Myocyte (in vitro differentiated cells): ENCODE measurements around the gene EVI5L. TPM values are rescaled to one million over a fixed set of nuclear protein-coding genes. Genes with fewer than 3 reads are reported as not detected.

Experiments
- DNase-seq: peaks from one replicate; pipeline ENCODE4 v3.0.0-alpha.2; 2012; ENCODE audit warnings: low read depth
- total RNA-seq: library from RNA; depleted of rRNA; stranded (reverse); fragments of >200 nt; gene quantifications from 2 replicates; pipeline ENCODE4 v1.2.3, GENCODE V29; 2014

EVI5L gene
- total RNA-seq, 1 donor from 2014 or later: 25.4 TPM

DNA sequence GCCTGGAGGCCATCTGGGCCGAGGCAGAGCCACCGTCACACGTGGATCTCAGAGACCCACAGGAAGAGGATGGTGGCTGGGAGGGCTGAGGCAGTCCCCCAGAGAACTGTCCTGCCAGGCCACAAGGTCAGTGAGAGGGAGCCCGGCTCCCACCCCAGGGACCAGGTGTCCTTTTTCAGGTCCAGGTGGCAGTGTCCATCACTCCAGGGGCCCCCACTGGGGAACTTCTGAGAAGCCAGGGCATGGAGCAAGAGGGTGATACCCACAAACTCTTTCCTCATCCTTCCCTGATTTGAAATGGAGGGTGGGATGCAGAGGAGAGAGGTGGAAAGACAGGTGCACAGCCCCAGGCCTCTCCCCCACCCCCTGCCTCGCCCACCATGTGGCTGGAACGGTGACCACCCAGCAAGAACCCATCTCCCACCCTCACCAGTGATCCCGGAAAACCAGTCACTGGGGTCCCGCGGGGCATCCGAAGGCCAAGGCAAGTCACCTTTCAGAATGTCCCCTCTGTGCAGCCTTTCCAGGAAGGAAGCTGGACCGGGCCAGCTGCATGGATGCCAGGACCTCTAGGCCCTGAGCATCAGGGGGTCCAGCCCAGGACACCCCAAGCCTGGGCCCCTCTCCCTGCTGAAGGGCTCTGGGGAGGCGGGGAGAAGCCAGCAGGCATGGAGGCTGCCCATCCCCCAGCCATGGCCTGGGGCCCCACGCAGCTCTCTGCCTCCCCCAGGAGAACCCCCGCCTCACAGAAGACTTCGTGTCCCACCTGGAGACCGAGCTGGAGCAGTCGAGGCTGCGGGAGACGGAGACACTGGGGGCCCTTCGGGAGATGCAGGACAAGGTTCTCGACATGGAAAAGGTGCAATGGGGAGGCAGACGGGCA lies 30.1 kb downstream of the EVI5L start:
- DNase-seq: no peak

DNA sequence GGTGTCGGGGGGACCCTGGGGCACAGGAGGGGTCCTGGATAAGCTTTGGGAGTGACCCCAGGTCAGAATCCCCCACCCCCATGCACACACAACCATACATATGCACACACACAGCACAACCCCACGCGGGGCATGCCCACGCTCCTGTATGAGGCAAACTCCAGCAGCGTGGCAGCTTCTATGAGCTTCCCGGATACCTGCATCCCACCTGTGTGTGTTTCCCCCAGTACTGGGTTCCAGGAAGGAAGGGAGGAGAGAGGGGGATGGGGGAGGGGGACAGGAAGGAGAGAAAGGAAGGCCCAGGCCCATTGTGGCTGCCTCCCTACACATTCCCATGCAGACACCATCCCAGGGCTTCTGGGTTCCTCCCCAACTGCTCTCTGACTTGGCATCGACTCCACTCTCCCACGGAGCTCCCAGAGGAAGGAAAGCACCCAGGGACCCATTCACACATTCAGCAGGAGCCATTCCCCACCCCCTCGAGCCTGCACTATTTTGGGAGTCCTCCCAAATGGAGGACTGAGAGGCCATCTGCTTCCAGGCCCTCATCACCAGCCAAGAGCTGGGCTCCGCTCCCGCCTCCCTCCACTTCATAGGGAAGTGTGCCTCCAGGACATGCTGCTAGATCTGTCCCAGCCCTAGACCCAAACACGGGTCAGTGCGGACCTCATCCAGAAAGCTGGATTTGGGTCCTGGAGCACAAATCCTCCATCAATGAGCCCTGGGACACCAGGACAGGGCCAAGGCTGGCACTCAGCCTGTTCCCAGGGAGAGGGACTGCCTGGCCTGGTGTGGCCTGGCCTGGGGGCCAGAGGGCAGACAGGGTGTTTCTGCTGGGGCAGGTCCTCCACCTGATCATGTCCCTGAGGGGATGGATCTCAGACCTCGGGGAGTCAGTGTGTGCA lies 30.9 kb downstream of the EVI5L start:
- no peak for DNase-seq

DNA sequence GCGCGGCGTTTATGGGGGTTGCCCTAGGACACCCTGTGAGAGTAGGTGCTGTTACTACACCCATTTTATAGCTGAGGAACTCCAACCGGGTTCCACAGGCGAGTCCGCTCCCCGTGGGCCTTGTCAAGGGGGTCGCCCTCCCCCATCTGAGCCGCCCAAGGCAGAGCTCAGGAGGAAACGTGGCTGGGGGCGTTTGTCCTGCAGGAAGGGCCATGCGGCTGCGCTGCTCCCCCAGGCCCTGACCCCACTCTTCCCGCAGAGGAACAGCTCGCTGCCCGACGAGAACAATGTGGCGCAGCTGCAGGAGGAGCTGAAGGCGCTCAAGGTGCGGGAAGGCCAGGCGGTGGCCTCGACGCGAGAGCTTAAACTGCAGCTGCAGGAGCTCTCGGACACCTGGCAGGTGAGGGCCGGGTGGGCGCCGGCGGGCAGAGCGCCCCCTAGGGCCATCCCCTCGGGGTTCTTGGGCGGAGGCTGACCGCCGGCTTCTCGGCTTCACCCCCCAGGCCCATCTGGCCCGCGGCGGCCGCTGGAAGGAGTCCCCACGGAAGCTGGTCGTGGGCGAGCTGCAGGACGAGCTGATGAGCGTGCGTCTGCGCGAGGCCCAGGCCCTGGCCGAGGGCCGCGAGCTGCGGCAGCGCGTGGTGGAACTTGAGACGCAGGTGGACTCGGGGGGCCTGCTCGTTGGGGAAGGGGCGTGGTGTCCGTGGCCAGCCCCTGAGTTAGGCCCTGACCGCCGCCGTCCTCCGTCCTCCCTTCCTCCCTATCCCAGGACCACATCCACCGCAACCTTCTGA lies 31.8 kb downstream of the EVI5L start:
- DNase-seq: no peak

DNA sequence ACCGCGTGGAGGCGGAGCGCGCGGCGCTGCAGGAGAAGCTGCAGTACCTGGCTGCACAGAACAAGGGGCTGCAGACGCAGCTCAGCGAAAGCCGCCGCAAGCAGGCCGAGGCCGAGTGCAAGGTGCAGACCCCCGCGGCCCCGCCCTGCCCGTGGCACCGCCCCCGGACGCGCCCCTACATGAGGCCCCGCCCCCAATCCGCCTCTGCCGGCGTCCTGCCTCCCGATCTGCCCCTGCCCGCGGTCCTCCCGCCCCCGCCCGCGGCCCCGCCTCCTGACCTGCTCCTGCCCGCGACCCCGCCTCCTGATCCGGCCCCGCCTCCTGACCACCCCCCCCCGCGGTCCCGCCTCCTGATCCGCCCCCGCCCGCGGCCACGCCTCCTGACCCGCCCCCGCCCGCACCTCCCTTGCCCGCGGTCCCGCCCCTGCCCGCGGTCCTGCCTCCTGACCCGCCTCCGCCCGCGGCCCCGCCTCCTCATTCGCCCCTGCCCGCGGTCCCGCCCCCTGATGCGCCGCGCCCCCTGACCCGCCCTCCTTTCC lies 32.5 kb downstream of the EVI5L start:
- no peak for DNase-seq

DNA sequence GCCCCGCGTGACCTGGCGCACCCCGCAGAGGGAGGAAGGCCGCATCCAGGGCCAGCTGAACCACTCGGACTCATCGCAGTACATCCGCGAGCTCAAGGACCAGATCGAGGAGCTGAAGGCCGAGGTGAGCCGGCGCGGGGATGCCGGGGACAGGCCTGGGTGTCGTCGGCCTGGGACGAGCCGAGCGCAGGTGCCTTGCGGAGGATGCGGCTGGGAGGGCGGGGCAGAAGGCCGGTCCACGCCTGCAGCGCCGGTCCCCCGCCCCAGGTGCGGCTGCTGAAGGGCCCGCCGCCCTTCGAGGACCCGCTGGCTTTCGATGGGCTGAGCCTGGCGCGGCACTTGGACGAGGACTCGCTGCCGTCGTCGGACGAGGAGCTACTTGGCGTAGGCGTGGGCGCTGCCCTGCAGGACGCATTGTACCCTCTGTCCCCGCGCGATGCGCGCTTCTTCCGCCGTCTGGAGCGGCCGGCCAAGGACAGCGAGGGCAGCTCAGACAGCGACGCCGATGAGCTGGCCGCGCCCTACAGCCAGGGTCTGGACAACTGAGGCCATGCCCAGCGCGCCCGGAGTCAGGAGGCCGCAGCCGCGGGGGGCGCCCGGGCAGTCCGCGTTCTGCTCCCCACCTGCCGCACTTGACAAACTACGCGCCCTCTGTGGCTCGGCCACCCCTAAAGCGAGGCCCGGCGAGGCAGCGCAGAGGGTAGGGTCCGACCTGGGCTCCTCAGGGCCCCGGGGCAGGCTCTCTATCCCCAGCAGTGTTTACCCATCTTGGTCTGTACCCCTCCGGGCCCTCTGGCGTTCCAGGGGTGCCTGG lies 33.3 kb downstream of the EVI5L start:
- no peak for DNase-seq

DNA sequence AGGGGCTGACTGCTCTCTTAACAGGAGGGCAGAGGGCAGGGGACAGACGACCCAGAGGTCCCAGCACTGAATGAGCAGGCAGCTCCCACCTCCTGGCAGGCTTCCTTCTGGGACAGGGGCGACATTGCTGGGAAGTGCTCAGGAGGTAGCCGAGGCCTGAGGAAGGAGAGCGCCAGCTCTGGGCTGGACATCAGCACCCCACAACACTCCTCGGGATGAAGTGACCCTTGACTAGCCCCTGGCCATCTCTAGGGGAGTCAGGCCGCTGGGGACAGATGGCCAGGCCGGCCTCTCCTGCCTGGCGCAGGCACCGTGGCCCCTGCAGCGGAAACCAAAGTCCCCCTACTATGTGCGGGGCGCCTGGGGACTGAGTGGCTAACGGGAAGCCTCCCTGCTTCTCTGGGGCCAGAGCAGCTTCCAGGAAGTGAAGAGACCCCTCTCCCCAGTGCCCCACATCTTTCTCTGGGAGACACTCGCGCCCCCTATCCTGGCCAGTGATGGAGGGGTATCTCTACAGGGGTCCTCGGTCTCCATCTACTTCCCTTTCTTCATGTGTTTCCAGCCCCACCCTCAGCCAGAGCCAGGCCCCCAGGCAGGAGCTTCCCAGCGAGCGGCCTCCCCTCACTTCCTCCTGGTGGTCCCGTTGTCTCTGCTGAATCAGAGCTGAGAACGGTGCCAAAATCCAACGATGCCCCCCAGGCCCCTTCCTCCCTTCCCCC lies 34.1 kb downstream of the EVI5L start:
- no peak for DNase-seq

DNA sequence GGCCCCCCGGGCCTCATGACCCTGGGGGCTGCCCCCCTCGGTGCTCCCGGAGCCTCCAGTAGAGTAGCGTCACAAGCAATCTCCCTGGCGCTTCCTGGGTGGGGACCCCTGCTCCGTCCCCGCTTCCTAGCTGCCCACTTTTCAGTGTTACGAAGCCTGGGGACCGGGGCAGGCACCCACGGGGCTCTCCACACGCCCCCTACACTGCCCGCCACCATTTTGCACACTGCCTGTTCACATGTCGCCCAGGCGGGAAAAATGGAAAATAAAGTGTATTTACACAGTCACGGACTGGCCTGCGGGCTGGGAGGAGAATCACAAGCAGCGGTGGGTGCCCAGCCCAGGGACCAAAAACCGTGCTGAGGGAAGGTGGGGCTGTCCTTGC lies 34.7 kb downstream of the EVI5L start:
- no peak for DNase-seq

DNA sequence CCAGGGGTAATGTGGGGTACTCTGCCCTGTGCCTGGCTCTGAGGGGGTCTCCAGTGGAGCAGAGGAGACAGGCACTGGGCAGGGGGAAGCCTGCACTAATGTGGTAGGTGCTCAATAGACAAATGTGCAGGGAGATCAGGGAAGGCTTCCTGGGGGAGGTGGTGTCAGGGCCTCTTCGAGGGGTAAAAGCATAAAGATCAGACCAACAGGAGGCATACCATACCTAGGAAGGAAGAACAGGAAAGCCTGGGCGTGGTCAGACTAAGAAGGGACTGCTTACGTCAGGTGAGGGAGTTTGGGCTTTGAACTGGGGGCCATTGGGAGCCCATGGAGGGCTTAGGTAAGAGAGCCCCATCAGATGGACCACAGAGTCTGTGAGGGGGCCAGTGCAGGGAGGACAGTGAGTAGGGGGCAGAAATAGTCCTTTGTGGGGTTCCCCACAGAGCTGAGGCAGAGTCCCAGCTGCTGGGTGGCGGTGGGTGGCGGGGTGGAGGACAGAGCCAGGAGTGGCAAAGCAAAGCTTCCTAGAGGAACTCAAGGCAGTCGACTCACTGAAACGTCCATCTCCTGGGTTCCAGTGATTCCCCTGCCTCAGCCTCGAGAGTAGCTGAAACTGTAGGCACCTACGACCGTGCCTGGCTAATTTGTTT lies 35.4 kb downstream of the EVI5L start:
- DNase-seq: no peak

DNA sequence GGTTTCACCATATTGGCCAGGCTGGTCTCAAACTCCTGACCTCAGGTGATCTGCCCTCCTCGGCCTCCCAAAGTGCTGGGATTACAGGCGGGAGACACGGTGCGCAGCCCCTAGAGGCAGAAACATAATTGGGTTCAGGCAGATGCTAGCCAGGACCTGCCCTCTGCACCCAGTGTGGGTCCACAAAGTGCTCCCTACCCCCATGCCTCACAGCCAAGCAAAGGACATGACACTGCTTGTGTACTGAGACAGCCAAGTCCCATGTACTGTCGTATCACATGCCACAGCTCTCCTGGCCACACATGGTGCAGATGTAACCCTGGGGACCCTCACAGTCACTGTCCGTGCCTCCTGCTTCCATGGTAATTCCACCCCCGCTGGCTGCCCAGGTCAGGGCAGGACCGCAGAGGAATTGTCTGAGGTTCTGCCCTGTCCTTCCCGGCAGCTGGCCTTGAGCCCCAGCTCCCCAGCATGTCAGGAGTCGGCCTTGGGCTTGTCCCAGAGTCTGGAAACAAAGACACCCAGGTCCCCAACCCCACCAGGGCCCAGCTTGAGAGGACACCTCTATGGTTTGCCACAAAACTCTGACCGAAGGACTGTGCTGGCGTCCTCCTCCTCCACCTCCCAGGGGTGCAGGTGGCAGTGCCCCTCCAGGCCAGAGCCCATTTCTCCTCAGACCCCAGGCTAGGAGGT lies 36.5 kb downstream of the EVI5L start:
- DNase-seq: no peak

DNA sequence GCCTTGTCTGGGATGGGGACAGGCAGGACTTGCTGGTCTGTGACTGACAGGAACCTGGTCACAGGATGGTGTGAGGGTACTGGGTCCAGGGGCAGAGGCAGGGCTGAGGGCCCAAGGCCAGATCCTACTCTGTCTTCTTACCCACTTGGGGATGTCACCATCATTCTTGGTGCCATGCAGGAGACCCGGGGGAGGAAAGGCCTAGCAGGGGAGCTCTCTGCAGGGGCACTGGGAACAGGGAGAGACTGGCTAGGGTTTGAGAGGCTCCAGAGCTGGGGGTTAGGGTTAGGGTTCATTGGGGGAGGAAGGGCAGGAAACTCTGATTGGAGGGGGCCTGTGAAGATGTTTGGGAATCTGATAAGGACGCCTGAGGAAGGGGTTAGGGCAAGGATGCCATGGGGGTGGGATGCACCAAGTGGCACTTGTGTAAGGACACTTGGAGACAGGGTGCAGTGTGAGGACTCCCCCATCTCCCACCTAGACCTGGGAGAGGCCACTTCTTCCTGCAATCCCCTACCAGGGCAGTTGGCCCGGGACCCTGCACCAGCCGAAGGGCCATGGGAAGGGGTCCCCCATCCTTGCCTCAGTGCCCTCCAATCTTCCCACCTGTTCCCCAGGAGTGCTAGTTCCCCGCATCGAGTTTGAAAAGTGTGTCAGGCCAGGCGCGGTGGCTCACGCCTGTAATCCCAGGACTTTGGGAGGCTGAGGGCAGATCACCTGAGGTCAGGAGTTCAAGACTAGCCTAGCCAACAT lies 37.2 kb downstream of the EVI5L start:
- no peak for DNase-seq

DNA sequence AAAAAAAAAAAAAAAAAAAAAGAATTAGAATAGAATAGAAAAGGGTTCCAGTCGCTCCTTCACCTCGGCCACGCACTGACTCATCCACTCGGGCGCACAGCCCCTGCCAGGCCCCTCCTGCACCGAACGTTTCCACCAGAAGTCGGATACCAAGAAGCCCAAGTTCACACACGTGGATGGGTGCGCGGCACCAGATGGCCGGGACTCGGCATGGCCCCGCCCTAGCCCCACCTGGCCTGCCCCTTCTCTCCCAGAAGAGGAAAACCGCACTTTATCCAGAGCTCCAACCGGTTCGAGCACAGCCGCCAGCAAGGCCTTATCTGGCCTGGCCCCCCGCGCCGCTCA lies 38.3 kb downstream of the EVI5L start:
- no peak for DNase-seq

DNA sequence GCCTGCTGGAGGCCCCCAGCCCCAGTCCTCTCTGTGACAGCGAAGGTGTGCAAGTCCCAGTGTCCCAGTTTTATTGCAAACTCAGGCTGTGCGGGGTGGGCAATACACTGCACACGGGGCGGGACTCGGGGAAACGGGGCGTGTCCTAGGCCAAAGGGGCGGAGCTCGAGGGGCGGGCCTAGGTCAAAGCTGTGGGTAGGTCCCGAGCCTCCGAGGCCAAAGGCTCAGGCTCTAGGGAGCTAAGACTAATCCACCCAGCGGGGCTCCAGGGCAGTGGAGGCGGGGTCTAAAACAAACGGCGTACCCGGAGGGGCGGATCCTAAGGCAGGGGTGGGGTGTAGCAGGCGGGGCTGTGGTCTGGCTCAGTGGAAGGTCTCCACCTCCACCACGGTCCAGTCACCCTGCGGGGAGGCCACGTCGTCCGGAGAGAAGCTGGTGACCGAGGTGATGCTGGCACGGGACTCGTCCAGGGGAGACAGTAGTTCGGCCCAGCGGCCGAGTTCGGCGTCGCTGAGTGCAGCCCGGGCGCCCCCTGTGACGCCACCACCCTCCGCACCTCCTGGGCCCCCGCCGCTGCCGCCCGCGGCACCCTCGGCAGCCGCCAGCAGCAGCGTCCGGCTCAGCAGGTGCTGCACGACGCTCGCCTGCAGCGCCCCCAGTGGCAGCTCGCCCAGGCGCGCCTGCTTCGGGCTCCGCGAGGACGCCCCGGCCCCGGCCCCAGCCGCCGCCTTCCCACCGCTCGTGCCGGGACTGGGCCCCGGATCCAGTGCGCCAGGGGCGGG lies 38.8 kb downstream of the EVI5L start:
- peak; percentile 68 for DNase-seq

DNA sequence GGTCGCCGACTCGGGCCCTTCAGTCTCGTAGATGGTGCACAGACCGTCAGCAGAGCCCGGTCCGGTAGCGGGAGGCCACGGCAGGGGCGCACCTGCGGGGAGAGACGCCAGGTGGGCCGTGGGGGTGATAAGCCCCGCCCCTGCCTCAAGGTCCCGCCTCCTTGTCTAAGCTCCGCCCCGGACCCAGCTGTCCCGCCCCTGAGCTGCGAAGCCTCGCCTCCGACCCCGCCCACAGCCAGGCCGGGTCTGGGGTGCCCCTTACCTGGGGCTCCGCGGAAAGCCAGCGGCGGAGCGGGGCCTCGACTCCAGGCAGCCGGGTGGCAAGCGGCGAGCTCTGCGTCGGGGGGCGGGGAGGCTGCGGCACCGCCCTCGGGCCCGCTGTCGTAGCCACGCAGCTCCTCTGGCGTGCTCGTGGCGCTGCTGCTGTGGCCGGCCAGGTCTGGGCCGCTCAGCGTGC lies 39.5 kb downstream of the EVI5L start:
- DNase-seq: no peak

DNA sequence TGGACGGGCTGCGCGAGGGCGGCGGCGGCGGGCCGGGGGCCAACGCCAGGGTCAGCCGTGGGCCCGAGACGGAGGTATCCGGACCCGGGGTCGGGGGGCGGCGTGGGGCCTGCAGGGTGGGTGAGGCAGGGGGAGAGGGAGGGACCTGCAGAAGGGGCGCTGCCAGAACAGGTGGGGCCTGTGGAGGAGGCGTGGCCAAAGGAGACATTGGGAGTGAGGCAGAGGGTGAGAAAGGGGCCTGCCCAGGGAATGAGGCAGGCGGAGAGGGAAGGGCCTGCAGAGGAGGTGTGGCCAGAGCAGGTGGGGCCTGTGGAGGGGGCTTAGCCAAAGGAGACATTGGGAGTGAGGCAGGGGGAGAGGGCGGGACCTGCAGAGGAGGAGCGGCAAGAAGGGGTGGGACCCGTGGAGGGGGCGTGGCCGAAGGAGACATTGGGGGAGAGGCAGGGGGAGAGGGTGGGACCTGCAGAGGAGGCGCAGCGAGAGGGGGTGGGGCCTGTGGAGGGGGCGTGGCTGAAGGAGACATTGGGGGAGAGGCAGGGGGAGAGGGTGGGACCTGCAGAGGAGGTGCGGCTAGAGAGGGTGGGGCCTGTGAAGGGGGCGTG lies 40.0 kb downstream of the EVI5L start:
- DNase-seq: no peak

DNA sequence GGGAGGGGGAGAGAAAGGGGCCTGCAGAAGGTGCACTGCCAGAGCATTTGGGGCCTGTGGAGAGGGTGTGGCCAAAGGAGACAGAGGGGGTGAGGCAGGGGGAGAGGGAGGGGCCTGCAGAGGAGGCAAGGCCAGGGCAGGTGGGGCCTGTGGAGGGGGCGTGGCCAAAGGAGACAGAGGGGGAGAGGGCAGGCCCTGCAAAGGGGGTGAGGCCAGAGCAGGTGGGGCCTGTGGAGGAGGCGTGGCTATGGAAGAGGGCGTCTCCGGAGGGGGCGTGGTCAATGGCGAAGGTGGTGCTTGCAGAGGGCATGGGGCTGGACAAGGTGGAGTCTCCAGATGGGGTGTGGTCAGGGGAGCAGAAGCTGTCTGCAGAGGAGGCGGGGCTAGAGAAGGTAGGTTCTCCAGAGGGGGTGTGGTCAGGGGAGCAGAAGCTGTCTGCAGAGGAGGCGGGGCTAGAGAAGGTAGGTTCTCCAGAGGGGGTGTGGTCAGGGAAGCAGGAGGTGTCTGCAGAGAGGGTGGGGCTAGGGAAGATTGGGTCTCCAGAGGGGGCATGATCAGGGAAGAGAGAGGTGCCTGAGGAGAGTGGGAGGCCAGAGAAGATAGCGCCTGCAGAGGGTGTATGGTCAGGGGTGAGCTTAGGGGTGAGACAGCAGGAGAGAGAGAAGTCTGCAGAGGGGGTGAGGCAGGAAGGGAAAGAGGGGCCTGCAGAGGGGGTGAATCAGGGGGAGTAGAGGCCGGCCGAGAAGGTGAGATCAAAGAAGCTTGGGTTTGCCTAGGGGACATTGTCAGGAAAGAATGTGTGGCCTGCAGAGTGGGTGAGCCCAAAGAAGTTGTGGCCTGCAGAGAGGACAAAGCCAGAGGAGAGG lies 40.8 kb downstream of the EVI5L start:
- DNase-seq: no peak
